BLaER1 (cell line): Measurements from ENCODE around the gene KAT2B.

Source experiments
- H3K27ac ChIP-seq: shearing (Covaris generic); formaldehyde crosslinking; 2 replicates; pipeline ENCODE4 v1.8.1; 2022
- H3K27me3 ChIP-seq: shearing (Covaris generic); formaldehyde crosslinking; 2 replicates; pipeline ENCODE4 v1.8.1; 2022
- H3K36me3 ChIP-seq: shearing (Covaris generic); formaldehyde crosslinking; 2 replicates; pipeline ENCODE4 v1.8.1; 2022
- H3K4me1 ChIP-seq: shearing (Covaris generic); formaldehyde crosslinking; 2 replicates; pipeline ENCODE4 v1.8.1; 2022
- H3K4me2 ChIP-seq: shearing (Covaris generic); formaldehyde crosslinking; 2 replicates; pipeline ENCODE4 v1.8.1; 2022
- H3K4me3 ChIP-seq: shearing (Covaris generic); formaldehyde crosslinking; 2 replicates; pipeline ENCODE4 v1.8.1; 2022
- H3K9ac ChIP-seq: shearing (Covaris generic); formaldehyde crosslinking; 2 replicates; pipeline ENCODE4 v1.8.1; 2022
- H3K9me3 ChIP-seq: shearing (Covaris generic); formaldehyde crosslinking; 2 replicates; pipeline ENCODE4 v1.8.1; 2022
- H4K20me1 ChIP-seq: shearing (Covaris generic); formaldehyde crosslinking; 2 replicates; pipeline ENCODE4 v1.8.1; 2022
- Cebpa-rat ChIP-seq: shearing (Covaris generic); IDR thresholded peaks from 2 replicates; pipeline ENCODE4 v1.8.1; 2022

KAT2B gene

DNA sequence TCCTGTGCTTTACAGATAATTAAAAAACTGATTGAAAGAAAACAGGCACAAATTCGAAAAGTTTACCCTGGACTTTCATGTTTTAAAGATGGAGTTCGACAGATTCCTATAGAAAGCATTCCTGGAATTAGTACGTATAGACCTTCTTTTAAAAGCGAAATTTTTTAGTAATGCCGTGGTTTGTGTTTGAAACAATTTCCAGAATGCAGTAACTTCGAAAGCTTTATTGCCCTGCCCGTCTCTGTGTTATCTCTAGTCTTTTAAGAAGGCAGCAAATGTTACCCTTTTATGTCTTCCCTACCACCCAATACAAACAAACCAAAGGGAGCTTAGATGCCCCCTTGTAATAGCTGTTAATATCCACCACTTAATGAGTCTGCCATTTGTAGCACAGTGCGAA lies 106.1 kb downstream of the KAT2B start:
- Histone ChIP-seq H3K36me3 (peaks cover 38% of the 10 kb centered on the region), H3K4me3 (no peak overlapping the region), H3K27me3 (no peaks in the 10 kb centered on the region), H3K4me2 (no peak overlapping the region), H3K9me3 (no peaks in the 10 kb centered on the region), H3K9ac (no peak overlapping the region), H3K4me1 (no peaks in the 10 kb centered on the region), H4K20me1 (no peaks in the 10 kb centered on the region), H3K27ac (no peak overlapping the region)
- TF ChIP-seq Cebpa-rat = no peak

DNA sequence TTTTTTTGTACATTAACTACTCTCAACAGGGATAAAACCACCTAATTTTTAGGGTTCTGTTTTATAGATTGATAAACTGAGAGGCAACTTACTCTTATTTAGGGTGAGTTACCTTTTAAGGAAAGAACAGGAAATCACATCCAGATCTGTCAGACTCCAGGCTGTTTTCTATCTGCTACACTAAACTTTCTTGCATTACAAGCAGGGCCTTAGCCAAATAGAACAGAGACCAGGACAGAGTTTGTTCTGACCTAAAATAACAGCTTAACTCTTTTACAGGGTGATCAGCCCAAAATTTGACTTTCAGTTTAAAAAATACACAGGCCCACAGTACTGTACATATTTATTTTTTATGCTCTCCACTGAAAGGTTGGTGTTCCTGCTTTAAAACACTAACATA lies 107.1 kb downstream of the KAT2B start:
- Histone ChIP-seq H3K9me3 (no peaks in the 10 kb centered on the region), H3K4me2 (no peak overlapping the region), H4K20me1 (no peaks in the 10 kb centered on the region), H3K4me1 (no peaks in the 10 kb centered on the region), H3K27me3 (no peaks in the 10 kb centered on the region), H3K4me3 (no peak overlapping the region), H3K36me3 (peaks cover 34% of the 10 kb centered on the region), H3K27ac (no peak overlapping the region), H3K9ac (no peak overlapping the region)
- no peak for TF ChIP-seq Cebpa-rat

DNA sequence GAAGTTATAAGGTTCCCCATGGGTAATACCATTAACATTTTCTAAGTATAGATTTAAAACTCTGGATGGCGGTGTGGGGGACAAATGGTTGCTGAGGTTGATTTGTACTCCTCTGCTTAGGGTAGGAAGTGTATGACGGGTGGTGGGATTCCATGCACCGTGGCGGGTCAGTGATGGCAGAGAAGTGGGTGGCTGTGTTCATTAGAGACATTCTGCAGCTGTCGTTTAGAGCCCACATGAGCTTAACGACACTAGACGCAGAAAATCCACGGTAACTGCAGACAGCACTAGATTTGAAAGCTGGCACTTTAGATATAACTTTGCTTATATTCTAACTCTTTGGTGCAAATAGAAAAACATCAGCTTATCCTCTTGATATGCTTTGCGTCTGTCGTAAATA lies 108.2 kb downstream of the KAT2B start:
- H3K4me2 ChIP-seq = no peak overlapping the region
- no peak overlapping the region for H3K27ac ChIP-seq
- H3K36me3 ChIP-seq = peaks cover 27% of the 10 kb centered on the region
- H3K9me3 ChIP-seq = no peaks in the 10 kb centered on the region
- no peaks in the 10 kb centered on the region for H3K4me1 ChIP-seq
- H3K27me3 ChIP-seq = no peaks in the 10 kb centered on the region
- no peak for TF ChIP-seq Cebpa-rat
- H3K4me3 ChIP-seq = no peak overlapping the region
- H4K20me1 ChIP-seq = no peaks in the 10 kb centered on the region
- no peak overlapping the region for H3K9ac ChIP-seq

DNA sequence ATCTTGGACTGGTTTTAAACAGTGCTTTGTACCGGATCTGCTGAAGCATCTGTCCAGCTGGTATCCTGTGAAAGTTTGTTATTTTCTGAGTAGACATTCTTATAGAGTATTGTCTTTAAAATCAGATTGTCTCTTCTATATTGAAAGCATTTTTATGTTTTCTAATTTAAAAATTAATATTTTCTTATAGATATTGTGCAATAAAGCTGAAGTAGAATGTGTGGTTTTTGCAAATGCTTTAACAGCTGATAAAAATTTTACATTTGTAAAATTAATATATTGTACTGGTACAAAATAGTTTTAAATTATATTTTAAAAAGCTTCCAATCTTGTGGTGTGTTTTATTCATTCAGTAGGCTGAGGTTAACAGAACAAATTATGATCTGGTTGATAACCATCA lies 113.8 kb downstream of the KAT2B start:
- no peaks in the 10 kb centered on the region for H4K20me1 ChIP-seq
- no peak for TF ChIP-seq Cebpa-rat
- H3K9ac ChIP-seq = no peak overlapping the region
- H3K4me2 ChIP-seq = no peak overlapping the region
- H3K4me1 ChIP-seq = no peaks in the 10 kb centered on the region
- peaks cover 55% of the 10 kb centered on the region for H3K36me3 ChIP-seq
- H3K9me3 ChIP-seq = no peaks in the 10 kb centered on the region
- no peaks in the 10 kb centered on the region for H3K27me3 ChIP-seq
- no peak overlapping the region for H3K27ac ChIP-seq
- H3K4me3 ChIP-seq = no peak overlapping the region

DNA sequence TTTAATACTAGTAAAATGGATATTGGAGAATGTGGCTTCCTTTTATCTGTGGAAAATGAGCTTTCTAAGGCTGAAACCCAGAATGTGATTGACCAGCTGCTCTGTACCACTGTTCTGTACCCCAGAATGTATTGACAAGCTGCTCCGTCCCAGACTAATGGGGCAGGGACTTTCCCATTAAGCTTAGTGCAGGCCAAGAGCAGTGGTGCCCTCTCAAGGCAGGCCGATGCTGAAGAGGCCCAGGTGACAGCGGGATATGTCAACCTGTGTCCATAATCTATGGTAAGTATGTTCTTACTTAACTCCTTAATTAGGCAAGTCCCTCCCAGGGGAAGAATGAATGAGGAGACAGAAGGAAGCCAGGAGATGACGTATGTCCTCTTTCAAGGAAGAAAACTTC lies 114.7 kb downstream of the KAT2B start:
- peaks cover 60% of the 10 kb centered on the region for H3K36me3 ChIP-seq

DNA sequence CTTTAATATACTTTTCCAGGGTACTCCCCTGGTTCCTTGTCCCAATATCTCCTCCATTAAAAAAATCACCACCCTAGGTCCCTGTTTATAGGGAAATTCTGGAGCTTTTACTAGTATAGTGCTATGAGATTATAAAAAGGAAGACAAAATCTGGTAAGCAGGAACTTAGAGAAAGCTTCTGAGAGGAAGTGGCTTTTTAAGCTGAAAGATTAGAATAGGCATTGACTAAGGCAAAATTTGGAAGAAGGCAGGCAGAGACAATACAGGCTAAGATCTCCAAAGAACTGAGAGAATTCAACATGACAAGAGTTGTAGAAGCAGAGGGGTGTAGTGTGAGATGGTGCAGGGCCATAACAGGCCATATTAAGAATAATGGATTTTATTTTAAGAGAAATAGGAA lies 120.0 kb downstream of the KAT2B start:
- Histone ChIP-seq H4K20me1 (no peaks in the 10 kb centered on the region), H3K4me3 (no peak overlapping the region), H3K27ac (peak overlapping the region; percentile 73), H3K4me1 (peaks cover 17% of the 10 kb centered on the region), H3K27me3 (no peaks in the 10 kb centered on the region), H3K9ac (peak overlapping the region; percentile 43; the same call in 1 of the 2 replicates), H3K4me2 (peak overlapping the region; percentile 67), H3K36me3 (peaks cover 70% of the 10 kb centered on the region), H3K9me3 (no peaks in the 10 kb centered on the region)
- no peak for TF ChIP-seq Cebpa-rat

More for the DNA sequence above, 114.7 kb downstream of the KAT2B start:
- H3K27me3 ChIP-seq = no peaks in the 10 kb centered on the region
- no peaks in the 10 kb centered on the region for H4K20me1 ChIP-seq
- H3K27ac ChIP-seq = no peak overlapping the region
- TF ChIP-seq Cebpa-rat = no peak
- no peak overlapping the region for H3K4me2 ChIP-seq
- no peak overlapping the region for H3K9ac ChIP-seq
- no peak overlapping the region for H3K4me3 ChIP-seq
- no peaks in the 10 kb centered on the region for H3K9me3 ChIP-seq
- peaks cover 3% of the 10 kb centered on the region for H3K4me1 ChIP-seq

DNA sequence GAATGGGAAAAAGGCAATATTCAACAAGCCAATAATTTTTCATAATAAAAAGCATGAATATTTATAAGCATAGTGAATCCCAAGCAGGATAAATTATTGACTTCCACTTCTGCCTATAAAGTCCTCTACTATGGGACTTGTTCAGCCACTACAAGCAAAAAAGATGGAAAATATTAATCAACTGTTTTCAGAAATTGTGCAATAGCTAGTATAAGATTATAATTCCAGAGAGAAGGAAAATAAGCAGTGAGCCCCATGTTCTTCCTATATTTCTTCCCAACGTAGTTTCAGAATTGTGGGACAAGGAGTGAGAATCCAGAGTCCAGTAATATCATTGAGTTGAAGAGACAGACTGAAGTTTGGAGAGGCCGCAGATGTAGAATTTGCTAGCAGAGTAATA lies 121.5 kb downstream of the KAT2B start:
- H3K4me1 ChIP-seq = peaks cover 17% of the 10 kb centered on the region
- peaks cover 72% of the 10 kb centered on the region for H3K36me3 ChIP-seq
- H3K27me3 ChIP-seq = no peaks in the 10 kb centered on the region
- no peak overlapping the region for H3K9ac ChIP-seq
- no peak overlapping the region for H3K4me2 ChIP-seq
- H3K27ac ChIP-seq = no peak overlapping the region
- no peak for TF ChIP-seq Cebpa-rat
- H3K4me3 ChIP-seq = no peak overlapping the region
- H3K9me3 ChIP-seq = no peaks in the 10 kb centered on the region
- H4K20me1 ChIP-seq = no peaks in the 10 kb centered on the region

DNA sequence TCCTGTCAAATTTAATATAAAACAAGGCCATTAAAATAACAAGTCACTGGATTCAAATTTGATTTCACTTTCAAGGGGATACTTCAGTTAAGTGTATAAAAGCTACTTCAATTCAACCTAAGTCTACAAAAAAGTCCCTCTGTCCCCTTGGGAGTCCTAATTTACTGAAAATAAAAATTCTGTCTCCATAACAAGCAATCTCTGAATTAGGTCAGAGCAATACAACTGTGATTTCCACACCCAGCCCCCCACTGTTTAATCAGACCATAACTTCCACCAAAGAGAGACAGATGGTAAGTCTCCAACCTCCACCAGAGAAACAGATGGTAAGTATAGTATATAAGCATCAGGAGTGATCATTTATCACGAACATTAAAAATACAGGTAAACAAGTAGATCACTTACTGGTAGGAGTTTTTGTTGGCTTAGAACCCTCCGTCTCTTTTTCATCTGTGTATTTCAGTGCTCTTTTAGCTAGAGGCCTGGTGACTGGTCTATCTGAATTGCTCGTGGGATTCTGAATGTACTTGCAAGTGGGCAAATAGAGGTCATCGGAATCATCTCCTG lies 133.7 kb downstream of the KAT2B start:
- no peaks in the 10 kb centered on the region for H3K27me3 ChIP-seq
- no peak overlapping the region for H3K27ac ChIP-seq
- no peak overlapping the region for H3K4me2 ChIP-seq
- TF ChIP-seq Cebpa-rat = no peak
- H3K9me3 ChIP-seq = no peaks in the 10 kb centered on the region
- H4K20me1 ChIP-seq = no peaks in the 10 kb centered on the region
- H3K36me3 ChIP-seq = peaks cover 80% of the 10 kb centered on the region
- no peak overlapping the region for H3K4me3 ChIP-seq
- no peaks in the 10 kb centered on the region for H3K4me1 ChIP-seq
- H3K9ac ChIP-seq = no peak overlapping the region

DNA sequence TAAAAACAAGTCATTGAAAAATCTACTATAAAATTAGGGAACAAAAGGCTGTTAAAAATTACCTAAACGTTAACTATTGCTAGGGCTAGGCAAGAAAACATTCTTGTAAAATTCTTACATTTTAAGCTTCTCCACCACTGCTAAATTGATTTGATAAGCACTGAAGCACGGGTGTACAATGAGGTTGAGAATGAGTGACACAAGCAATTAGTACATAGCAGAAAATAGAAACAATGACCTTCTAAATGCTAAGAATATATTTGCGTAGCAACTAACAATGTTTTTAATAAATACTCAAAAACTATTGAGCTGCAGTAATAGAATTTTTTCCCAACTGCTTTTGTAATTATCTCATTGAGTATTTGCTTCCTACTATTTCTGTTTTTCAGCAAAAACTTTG lies 141.0 kb downstream of the KAT2B start:
- H3K4me2 ChIP-seq = no peak overlapping the region
- H3K36me3 ChIP-seq = peaks cover 66% of the 10 kb centered on the region
- H3K9me3 ChIP-seq = no peaks in the 10 kb centered on the region
- H3K4me1 ChIP-seq = peaks cover 23% of the 10 kb centered on the region
- no peaks in the 10 kb centered on the region for H3K27me3 ChIP-seq
- no peak overlapping the region for H3K4me3 ChIP-seq
- H3K9ac ChIP-seq = no peak overlapping the region
- no peak overlapping the region for H3K27ac ChIP-seq
- no peaks in the 10 kb centered on the region for H4K20me1 ChIP-seq
- TF ChIP-seq Cebpa-rat = no peak

DNA sequence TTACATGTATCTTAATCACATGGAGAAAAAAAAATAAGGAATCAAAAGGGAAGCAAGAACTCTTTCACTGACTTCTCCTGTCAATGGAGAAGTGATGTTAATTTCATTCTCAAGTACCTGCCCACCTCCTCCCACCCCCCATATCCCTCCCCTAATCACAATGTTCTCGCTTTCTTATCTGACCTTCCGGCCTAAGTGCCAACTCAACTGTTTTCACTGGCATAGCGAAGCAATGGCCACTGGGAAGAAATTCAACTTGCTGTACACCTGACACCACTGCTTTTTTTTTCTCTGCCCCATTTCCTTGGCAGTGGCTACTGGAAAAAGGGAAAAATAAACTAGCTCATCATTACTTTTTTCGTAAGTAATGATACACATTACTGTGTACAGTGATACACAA lies 142.0 kb downstream of the KAT2B start:
- no peak for TF ChIP-seq Cebpa-rat
- Histone ChIP-seq H3K9ac (no peak overlapping the region), H3K27me3 (no peaks in the 10 kb centered on the region), H3K4me3 (no peak overlapping the region), H3K9me3 (no peaks in the 10 kb centered on the region), H3K36me3 (peaks cover 65% of the 10 kb centered on the region), H3K4me2 (no peak overlapping the region), H3K4me1 (peaks cover 29% of the 10 kb centered on the region), H3K27ac (no peak overlapping the region), H4K20me1 (no peaks in the 10 kb centered on the region)

DNA sequence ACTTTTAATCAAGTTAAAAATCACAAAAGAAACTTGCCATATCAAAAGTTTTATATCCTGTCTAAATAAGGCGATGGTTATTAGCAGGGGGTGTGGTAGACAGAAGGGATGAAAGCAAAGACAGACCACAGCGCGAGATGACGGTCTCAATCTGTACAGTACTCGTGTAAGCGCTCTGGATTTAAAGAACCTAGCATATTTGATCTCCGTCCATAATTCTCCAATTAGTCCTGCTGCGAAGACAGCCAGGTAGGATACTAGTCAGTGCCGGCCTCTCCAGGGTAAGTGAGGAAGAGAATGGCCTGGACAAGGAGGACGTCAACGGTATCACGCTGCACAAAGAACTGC lies 145.1 kb downstream of the KAT2B start:
- Histone ChIP-seq H3K27ac (peak overlapping the region; percentile 89), H3K4me3 (peak overlapping the region; percentile 87), H3K36me3 (peaks cover 34% of the 10 kb centered on the region), H3K9me3 (no peaks in the 10 kb centered on the region), H4K20me1 (no peaks in the 10 kb centered on the region), H3K4me1 (peaks cover 34% of the 10 kb centered on the region), H3K27me3 (no peaks in the 10 kb centered on the region), H3K4me2 (peak overlapping the region; percentile 75), H3K9ac (peak overlapping the region; percentile 86)
- no peak for TF ChIP-seq Cebpa-rat
